NCI-H2227 treated with DMSO at 0.1 percent for 48 hours (cell line): ENCODE results near the gene RECK.
"Not testable (repeated sequence)": the region's sequence is repeated elsewhere in the genome, so short reads cannot be mapped to it uniquely, and the experiment has no call there.

Experiments used
- DNase-seq: peaks from one replicate; lab custom pipeline; 2025; lab: John Stamatoyannopoulos, UW

The RECK gene

DNA sequence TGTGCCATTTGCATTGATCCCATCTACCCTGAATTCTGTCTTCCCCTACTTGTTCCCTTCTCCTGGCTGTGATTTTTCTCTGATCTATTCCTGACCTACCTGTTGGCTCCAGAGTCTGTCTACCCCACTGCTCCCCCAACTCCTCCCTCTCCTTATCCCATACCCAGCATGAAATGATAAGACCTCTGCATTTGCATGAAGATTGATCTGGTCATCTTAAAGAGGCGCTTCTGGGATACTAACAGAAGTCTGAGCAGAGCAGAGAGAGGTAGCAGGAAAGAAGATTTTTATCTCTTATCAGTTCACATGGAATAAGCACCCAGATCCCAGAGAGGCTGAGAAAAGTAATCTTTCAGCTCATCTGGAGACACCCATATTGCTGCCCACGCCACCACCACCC is 81.5 kb downstream of the RECK start:
- DNase-seq: no peak

DNA sequence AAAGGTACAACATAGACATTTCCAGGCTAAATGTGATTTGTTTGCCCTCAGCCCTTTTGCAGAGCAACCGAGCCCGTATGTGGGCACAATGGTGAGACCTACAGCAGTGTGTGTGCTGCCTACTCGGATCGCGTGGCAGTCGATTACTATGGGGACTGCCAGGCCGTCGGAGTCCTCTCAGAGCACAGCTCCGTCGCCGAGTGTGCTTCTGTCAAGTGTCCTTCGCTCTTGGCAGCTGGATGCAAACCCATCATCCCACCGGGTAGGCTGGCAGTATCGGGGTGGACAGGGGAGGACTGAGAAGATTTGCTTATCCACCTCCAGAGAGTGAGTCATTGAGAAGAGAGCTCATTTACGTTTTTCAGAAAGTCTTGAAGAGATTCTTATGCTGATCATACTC is 82.0 kb downstream of the RECK start:
- no peak for DNase-seq

DNA sequence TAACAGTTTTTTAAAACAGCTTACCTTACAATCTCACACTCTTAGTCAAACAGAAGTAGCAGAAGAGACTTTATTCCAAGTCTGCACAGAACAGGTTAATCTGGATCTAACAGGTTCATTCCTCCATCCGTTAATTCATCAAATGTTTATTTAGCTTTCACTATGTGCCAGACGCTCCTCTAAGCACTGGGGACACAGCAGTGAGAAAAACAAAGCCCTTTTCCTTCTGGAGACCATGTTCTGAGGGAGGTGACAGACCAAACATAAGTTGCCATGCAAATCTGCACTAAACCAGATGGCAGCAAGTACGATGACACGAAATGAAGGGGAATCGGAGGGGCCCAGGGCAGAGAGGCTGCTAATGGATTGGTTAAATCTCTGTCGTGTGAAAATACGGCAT is 82.8 kb downstream of the RECK start:
- DNase-seq: no peak

DNA sequence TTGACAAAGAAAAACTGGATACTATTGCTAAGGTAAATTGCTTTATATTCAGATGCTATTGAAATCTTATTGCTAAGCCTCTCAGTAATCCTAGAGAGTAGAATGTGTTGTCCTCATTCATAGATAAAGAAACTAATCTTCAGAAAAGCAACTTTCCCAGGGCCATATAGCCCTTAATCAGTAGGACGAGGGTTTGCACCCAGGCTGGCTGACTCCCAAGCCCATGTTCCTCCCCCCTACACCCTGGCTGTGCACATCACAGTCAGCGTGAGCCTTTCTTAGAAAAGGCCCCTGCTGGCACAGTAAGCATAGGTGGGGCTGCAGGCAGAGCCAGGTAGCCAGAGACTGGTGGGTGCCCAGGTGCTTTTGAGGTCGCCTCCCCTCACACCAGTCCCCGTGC is 84.0 kb downstream of the RECK start:
- no peak for DNase-seq

DNA sequence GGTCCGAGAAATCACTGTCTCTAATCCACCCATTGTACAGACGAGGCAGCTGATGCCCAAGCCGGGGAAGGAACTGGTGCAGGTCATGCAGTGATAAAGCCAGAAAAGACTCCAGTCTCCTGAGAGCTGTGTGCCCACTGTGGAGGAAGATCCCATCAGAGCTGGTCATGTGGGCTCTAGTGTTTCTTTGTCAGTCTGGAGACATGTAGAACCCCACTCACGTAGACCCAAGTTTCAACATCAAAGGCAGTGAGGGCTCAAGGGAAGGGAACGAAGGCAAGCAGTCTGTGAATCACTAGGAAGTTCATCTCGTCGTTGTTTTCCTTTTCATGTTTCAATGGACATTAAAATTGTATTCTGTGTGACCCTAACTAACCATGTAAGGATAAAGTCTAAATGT is 85.3 kb downstream of the RECK start:
- DNase-seq: no peak

DNA sequence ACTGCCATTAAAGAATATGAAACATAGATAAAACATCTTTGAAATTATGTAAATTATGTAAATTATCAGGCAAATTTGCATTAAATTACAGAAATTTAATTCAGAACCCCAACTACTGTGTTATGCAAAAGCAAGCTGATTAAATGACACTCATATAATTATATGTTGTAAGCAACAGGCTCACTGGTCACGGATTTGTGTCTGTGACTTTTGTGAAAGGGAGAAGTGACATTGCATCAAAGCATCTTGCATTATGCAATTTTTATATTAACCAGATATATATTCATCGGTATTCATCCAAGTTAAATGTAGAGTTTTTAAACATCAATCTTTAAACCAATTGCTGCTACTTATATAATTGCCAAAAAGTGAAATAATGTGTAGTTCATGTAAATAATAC is 86.8 kb downstream of the RECK start:
- no peak for DNase-seq

DNA sequence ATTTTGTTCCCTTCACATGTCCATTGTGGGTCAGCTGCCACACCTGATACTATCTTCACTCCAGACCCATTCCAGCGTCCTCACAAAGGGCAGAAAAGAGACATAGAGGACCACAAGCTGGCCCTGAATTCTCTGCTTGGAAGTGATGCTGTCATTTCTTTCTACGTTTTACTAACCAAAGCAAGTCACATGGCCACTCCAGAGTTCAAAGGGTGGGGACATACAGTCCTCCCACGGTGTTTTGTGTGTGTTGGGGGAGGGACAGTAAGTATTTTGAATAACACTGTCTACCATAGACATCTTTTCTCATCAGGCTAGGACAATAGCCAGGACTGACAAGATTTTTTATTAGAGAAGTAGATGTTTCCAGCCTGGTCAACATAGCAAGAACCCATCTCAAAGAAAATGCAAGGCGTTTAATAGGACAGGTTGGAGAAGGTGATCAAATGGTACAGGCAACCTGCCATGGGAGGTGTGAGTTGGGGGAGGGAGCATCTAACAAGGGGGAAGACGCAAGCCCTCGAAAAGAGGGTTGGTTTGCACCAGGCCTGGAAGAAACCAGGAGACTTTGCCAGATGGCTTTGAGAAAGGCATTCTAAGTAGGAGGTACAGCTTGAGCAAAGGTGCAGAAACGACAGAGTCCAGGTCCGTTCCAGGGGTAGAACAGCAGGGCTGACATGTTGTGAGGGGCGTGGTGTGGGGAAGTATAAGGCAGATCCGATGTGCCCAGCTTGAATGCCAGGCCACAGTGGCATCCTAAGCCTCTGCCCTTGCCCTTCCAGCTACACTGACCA is 88.5 kb downstream of the RECK start:
- no peak for DNase-seq

DNA sequence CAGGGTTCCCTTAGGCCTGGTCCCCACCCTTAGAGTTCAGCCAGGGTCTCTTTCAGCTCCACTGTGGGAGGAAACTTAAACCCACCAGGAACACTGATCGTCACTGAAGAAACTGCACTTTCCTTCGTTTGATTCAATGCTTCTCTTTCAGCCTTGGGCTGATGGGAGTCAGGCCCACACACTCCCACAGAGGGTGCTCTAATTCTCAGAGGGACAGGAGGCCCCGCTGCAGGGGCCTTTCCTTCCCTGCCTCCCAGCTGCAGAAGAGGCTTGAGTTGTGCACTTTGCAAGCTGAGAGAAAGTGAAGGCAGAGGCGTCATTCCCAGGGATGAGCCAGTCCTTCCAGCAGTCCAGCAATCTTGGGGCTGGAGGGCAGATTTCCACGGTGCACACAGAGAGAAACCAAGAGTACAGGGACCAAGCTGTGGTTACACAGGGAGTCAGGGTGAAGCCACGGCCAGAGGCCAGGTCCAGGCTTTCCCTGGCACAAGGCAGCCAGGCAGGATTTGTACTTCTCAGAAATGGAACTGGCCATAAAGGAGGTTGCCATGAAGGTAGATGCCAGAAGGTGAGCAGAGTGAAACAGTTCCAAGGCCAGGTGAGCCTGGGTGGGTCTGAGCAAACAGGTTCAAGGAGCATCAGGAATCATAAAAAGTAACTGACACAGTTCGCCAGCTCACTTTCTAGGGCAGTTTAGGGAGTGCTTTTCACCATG is 89.5 kb downstream of the RECK start:
- no peak for DNase-seq

DNA sequence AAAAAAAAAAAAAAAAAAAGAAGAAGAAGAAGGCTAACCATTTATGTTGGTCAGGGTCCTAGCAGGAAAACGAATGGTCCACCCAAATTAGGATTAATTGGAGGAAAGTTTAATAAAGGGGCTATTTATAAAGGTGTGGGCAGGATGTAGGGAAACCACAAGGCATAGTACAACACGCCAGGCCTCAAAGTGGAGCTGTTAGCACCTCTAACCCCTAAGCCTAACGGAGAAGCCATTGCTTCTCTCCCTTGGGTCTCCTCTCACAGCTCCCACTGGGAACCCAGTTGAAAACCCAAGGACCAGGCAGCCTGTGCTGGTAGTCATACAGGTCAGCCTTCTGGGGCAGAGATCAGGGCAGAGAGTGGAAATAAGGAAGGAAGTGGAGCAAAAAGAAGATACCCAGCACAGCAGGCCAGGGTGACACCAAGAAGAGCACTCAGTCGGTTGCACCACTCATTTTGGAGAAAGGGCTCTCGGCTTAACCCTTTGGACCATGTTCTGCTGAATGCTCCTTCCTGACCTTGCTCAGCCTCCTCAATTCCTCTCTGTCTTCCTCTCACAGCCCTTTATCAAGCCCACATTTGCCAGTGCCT is 91.0 kb downstream of the RECK start:
- no peak for DNase-seq

DNA sequence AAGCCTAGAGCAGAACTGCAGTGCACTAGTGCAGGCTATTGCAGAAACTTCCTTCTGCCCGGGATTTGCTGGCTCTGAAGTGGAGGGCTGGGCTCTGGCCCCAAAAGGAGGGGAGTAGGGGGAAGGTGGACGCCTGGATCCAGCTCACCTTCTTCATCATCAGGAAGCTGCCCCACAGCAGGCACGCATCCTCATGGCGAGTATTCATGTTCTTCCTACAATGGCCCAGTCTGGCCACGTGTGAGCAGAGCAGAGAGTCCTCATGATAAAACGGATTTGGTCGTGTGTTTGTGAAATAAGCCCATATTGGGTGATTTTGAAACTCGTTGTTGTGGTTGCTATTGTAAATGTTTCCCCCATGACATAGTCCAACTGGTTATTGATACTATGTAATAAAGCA is 91.6 kb downstream of the RECK start:
- DNase-seq: no peak

DNA sequence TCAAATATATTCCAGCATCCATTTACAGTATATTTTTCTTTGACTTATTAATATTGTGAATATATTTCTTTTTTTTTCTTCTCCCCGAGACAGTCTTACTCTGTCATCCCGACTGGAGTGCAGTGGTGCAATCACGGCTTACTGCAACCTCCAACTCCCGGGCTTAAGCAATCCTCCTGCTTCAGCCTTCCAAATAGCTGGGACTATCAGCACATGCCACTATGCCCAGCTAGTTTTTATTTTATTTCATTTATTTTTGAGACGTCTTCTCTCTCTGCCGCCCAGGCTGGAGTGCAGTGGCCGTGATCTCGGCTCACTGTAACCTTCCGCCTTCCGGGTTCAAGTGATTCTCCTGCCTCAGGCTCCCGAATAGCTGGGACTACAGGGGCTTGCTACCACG is 92.4 kb downstream of the RECK start:
- no peak for DNase-seq

DNA sequence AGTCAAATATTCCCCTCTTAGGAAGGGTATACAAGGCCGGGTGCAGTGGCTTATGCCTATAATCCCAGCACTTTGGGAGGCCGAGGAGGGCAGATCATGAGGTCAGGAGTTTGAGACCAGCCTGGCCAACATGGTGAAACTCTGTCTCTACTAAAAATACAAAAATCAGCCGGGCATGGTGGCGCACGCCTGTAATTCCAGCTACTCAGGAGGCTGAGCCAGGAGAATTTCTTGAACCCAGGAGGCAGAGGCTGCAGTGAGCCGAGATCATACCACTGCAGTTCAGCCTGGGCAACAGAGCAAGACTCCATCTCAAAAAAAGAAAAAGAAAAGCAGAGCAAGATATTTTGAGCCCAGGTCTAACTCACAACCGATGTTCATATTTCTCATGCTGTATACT is 95.0 kb downstream of the RECK start:
- not testable (repeated sequence) for DNase-seq

DNA sequence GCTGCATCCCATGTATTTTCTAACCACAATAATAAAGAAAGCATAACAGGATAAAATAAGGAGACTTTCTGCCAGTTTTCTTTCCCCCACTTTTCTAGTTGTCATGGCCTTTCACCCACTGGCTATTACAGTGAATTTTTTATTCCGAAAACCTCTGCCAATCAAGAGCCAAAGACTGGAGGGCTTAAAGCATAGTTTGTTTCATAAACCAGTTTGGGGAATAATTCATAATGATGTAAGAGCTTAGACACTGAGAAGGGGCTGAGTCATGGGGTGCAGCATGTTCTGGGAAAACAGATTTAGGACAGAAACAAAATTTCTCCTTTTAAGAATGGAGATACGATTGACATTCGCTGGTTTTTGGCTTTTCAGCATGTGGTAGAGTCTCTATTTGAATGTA is 95.4 kb downstream of the RECK start:
- no peak for DNase-seq

DNA sequence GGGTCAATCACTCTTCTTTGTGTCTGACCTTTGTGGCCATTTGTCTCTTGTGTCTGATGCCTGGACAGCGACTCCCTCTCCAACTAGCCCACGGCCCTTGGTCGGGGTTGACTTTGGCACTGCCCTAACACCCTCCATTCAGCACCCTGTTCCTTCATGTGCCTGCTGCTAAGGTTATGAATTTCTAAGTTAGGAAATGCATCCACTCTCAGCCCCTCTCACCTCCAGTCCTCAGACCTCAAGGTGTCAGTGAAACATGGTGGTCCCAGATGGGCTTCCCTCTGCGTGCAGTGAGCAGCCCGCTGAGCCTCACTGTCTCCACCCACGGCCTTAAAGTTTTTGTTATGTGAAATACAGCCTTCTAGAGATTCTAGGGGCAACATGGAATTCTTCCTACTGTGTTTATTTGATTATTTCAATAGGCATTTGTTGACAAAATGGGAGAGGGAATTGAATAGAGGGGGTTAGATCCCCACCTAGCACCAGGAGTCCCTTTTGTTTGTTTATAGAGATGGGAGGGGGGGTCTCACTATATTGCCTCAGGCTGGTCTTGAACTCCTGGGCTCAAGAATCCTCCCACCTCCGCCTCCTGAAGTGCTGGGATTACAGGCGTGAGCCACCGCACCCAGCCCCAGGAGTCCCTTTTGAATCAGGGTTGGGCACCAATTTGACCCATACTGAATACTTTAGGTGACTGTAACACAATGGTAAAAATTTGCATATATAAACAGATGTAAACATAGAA is 98.2 kb downstream of the RECK start:
- DNase-seq: no peak

DNA sequence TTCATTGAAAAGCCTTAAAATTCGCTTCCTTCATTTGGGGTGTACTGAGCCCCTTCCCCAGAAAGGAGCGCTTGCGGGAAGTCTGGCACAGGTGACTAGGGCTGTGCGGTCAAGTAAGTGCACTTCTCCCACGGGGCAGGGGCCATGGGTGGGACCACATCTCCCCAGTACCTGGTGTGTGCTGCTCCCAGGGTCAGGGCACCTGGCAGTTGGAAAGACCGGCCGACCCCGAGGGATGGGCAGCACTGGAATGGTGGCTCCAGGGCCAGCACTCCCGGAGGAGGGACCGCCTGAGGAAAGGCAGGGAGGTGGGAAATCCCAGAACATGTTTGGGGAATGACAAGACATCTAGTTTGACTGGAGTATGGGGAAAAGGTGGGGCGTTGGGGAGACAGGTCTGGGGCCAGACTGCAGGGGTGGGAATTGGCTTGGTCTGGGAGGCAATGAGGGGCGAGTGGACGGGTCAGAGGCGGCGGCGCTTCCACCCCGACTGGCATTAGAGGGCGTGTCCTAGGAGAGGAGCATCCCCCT is 99.1 kb downstream of the RECK start:
- DNase-seq: no peak

DNA sequence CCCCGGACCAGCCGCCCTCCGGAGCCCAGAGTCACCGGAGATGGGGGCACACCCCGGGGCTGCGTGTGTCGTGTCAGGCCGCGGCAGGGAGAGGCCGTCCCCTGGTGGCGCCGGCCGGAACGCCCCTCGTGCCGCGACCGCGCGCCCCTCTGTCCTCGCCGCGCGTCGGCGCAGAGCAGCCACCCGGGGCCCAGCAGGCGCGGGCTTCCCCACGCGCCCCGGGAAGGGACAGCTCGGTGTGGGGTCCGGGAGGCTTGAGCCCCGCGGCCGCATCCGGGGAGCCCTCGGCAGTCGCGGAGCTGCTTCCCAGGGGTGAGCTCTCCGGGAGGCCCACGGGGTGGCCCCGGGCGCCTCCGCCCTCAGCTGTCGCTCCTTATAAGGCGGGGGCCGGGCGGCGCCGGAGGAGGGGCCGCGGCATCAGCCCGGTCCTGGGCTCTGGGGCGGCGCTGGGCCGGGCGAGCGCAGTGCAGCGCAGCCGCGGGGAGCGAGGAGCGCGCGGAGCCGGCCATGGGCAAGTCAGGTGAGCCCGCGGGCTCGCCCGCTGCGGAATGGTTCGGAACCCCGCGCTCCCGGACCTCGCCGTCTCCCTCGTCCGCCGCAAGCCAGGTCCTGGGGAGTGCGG is 99.7 kb downstream of the RECK start, which contains the start of gene GLIPR2:
TSS of gene GLIPR2 (plus strand) at position 462 of the 622 bp plus-strand sequence. CDS start at position 508, 46 bp downstream.
- no peak for DNase-seq

DNA sequence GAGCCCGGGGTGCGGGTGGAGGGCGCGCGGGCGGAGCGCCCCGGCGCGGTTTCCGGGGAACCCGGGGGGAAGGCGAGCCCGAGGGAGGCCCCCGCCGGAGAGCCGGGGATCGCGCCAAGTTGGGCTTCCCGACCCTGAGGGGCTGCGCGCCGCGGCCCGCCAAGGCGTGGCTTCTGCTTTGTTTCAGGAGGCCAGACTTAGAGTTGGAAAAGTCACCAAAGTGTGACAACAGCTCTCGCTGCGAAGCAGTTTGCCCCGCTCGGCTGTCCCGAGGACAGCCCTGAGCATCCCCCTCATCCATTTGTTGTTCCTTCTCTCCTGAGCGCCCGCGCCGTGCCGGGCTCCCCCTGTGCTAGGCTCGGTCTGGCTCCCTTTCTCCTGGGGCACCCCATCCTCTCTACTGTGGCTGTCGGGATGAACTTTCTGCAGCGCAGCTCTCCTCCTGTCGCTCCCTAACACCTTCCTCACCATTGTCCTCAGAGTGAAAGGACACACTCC is 100.2 kb downstream of the RECK start:
- DNase-seq: no peak

DNA sequence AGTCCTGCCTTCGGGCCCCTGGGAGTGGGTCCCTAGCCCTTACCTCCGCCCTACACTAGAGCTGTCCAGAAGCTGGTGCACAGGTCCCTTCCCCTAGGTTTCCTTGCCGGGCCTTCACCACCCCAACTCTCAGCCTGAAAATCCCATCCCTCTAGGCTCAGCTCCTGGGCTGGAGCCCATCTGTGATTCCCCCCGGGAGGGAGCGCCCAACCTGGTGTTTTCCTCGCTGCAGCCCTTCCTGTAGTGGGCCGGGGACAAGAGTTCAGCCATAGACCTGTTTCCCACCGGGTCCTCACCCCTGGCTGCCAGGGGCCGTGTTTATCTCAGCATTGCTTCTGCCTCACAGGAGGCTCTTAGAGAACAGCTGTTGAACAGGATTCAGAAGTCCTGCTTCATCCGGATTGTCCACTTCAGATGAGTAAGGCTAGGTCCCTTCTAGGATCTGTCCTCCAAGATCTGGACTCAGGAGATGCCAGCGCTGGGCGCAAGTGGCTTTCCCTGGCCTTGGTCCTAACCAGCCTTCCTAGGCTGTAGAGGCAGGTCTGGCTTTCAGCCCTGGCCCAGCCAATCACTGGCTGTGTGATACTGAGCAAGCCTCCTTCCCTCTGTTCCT is 100.8 kb downstream of the RECK start:
- DNase-seq: no peak

DNA sequence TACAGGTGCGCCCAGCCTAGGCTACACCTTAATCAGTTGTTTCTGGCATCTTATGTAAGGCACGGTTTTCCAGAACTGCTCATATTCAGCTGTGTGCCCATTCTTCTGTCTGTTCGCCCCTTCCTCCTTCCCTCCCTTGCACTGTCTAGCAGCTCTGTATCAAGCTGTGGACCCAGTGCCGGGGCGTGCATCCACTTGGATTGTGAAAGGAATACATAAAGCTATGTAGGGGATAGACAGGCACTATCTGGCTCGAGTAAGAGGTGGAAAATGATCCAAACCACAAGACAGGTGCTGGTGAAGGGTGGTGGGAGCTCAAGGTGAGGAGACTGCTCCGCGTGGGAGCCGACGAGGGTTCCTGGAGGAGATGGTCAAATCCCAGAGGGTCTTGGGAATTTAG is 101.8 kb downstream of the RECK start:
- DNase-seq: no peak

DNA sequence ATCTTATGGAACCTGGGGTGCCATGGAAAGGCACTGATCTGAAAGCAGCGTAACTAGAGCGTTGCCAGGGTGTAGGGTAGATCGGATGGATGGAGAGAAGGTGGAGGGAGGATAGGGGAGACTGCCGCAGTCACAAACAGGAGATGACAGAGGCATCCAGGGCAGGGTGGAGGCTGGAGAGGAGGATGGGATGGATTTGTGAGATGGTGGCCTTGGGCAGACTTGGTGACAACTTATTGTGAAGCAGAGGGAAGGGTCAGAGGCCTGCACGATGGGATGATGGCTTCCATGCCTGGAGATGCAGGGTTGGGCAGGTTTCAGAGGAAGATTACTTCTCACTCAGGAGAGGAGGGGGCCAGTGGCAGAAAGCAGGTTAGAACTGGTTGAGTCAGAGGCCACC is 102.2 kb downstream of the RECK start:
- DNase-seq: no peak
